Measurements from ENCODE around the gene C2CD2. TPM values are rescaled to one million over a fixed set of nuclear protein-coding genes. Genes with fewer than 3 reads are reported as not detected.
"Not testable (repeated sequence)": the region's sequence is repeated elsewhere in the genome, so short reads cannot be mapped to it uniquely, and the experiment has no call there.

C2CD2 gene
- polyA plus RNA-seq, 3 donors, result 13.6 to 20.2 (median 15.2) TPM

GRCh38 chr21:41965045-41965444 is 11.2 kb upstream of the C2CD2 start:
- no peak for DNase-seq (ENCODE audit: extremely low read depth in 1 of 11, low read depth in 9 of 11, low spot score in 4 of 11)

DNA sequence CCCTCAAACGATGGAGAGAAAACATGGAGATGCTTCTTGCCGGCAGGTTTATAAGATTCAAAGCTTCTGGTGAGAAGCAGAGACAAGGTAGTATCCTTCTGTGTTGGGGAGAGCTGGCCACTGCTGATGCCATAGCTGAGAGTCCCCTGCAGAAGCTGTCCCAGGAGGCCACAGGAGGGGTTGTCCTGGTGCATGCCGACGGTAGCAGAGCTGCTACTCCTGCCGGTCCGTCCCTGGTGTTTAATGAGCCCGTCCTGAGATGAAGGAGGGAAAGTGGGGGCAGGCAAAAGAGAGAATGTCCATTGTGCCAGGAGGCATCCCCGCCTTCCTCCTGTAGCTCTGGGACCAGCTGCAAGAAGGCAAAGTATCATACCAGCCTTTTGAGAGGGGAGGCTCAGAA is 10.4 kb upstream of the C2CD2 start:
- DNase-seq (ENCODE audit: extremely low read depth in 1 of 11, low read depth in 9 of 11, low spot score in 4 of 11), result no peak

DNA sequence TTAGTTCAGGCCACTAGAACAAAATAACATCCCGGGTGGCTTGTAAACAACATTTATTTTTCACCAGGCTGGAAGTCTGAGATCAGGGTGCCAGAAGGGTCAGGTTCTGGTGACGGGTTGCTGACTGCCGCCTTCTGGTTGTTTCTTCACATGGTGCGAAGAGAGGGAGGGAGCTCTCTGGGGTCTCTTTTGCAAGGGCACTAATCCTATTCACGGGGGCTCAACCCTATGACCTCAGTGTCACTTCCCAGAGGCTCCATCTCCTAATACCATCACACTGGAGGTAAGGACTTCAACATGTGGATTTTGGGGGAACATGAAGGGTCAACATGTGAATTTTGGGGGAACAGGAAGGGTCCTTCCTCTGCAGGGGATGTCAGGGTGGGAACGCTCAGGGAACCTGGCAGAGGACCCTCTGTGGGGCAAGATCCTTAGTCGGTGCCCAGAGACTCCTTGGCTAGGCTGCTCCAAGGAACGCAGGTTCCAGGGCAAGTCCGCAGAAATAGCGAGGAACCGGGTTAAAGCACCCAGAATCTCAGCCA is 8.7 kb upstream of the C2CD2 start:
- DNase-seq (ENCODE audit: extremely low read depth in 1 of 11, low read depth in 9 of 11, low spot score in 4 of 11), result no peak

GRCh38 chr21:41961753-41962152 is 7.9 kb upstream of the C2CD2 start:
- no peak for DNase-seq (ENCODE audit: extremely low read depth in 1 of 11, low read depth in 9 of 11, low spot score in 4 of 11)

DNA sequence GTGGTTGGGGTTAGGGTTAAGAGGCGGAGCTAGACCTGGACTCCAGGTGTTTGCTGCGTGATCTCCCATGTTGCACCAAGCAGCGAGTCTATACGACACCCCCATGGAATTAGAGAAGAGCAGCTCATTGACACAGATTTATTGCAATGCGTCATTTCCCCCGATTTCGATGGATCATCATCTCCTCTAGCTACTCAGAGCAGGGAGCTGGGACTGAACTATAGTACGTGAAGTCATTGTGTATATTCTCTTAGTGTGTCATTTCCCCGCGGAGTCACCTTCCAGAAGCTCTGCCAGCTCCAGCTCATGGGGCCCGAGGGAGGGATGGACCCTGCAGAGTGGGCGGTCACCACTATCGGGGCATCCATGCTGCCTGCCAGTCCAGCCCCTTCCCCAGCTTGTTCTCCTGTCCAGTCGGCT is 7.5 kb upstream of the C2CD2 start:
- no peak for DNase-seq (ENCODE audit: extremely low read depth in 1 of 11, low read depth in 9 of 11, low spot score in 4 of 11)

- no peak for DNase-seq (ENCODE audit: extremely low read depth in 1 of 11, low read depth in 9 of 11, low spot score in 4 of 11)
Observed at GRCh38 chr21:41960386-41960785, 6.6 kb upstream of the C2CD2 start.

GRCh38 chr21:41959697-41960096 is 5.9 kb upstream of the C2CD2 start:
- not testable (repeated sequence) for DNase-seq (ENCODE audit: extremely low read depth in 1 of 11, low read depth in 9 of 11, low spot score in 4 of 11)

GRCh38 chr21:41958886-41959563 is 5.2 kb upstream of the C2CD2 start:
- no peak for DNase-seq (ENCODE audit: extremely low read depth in 1 of 11, low read depth in 9 of 11, low spot score in 4 of 11)

DNA sequence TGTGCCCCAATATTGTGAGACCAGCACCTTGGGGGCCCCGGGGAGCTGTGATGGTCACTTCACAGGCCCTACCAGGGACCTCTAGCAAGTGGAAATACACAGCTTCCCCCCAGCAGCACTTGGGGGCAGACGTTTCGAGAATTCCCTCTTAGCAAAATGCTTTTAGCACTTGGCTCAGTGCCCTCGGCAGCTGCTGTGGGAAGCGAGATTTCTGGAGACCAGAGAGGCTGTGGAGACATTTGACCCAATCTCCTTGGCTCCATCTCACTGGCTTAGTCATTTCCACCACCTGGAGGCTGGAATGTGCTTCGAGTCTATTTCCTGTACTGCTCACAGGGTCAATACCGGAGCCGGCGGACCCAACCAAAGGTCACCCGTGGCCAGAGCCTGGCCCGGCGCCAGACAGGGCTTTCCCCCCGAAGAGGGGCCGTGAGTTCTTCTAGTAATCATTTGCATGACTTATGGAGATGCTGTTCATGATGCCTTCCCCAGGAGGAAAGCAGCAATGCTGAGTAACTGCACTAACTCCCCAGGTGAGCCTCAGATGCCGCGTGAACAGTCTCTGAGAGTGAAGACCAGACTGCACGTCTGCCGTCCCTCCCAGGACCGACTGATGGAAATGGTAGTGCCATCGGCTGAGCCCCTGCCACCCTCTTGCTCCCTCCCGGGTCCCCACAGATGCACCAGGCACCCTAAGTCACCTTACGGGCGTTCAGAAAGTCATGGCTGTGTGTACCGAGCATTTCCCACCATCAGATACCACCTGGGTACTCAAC is 4.4 kb upstream of the C2CD2 start:
- peak in 6 of 11 donors; percentile 38 to 79 (median 67) for DNase-seq (ENCODE audit: extremely low read depth in 1 of 11, low read depth in 9 of 11, low spot score in 4 of 11)

DNA sequence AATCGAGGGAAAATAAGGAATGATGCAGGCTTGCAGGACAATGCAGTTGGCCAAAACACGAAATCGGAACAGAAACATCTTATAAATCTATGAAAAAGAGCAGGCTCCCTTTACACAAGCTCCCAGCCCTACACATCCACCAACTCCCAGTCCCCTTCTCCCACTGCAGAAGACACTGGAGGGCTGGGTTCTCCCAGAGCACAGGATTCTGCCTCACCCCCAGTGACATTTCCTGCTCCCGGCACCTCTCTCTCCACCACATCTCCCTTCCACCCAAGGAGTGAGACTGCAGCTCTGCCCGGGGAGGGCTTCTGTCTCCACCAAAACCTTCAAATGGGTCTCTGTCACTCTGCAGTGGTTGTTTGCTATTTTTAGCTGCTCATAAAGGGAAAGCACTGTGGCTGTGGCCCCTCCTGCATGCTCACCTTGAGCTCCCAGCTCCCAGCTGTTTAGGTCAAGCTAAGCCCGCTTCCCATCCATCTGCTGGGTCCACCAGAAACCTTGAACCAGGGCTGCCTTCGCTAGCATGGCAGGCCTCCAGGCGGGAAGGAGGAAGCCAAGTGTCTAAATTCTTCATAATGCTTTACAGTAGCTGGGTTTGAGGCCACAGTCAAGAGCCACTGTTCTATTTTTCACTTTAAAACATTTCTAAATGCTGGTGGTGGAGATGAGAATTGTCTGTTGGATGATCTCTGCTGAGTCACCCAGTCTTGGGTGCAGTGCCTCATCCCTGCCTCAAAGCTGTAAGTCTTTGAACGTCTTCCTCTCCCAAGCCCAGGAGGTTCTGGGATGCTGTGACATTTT is 3.3 kb upstream of the C2CD2 start:
- DNase-seq (ENCODE audit: extremely low read depth in 1 of 11, low read depth in 9 of 11, low spot score in 4 of 11), result no peak

- DNase-seq (ENCODE audit: extremely low read depth in 1 of 11, low read depth in 9 of 11, low spot score in 4 of 11), result no peak
Observed at GRCh38 chr21:41955516-41955915, 1.7 kb upstream of the C2CD2 start.

DNA sequence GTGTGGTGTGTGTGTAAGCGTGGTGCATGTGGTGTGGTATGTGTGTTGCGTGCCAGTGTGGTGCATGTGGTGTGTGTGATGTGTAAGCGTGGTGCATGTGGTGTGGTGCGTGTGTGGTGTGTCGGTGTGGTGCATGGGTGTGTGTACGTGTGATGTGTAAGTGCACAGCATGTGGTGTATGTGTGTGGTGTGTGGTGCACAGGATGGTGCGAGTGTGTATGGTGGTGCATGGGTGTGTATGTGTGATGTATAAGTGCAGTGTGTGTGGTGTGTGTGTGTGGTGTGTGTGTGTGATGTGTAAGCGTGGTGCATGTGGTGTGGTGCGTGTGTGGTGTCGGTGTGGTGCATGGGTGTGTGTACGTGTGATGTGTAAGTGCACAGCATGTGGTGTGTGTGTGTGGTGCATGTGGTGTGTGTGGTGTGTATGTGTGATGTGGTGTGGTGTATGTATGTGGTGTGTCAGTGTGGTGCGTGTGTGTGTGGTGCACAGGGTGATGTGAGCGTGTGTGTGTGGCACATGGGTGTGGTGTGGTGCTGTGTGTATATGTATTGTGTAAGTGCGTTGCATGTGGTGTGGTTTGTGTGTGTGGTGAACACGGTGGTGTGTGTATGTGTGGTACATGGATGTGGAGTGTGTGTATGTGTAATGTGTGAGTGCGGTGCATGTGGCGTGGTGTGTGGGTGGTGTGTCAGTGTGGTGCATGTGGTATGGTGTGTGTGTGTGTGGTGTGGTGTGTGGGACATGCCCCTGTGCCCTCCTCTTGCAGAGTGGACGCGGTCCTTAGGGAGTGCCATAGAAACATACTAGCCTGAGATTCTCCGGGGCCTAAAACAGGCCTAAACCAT is 1.1 kb upstream of the C2CD2 start:
- no peak for DNase-seq (ENCODE audit: extremely low read depth in 1 of 11, low read depth in 9 of 11, low spot score in 4 of 11)

DNA sequence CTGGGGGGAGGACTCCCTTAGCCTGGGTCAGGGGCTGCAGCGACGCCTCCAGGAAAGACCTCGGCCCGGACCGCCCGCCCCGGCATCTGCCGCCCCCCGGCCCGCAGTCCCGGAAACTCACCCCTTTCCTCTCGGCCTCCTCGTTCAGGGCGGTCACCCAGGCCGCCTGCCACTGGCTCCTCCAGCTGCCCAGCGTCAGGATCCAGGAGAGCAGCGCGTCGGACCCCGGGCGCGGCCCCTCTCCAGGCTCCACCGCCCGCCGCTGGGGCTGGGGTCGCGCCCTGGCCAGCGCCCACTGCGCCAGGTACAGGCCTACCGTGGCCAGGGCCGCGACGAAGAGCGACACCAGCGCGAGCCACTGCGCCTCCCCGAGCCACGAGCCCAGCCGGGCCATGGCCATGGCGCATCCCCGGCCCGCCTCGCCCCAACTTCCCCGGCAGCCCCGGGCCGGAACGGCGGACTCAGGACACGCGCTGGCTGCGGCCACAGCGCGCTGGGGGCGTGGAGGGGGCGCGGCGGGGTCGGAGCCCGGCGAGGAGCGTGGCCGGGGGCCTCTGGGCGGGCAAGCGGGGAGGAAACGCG is 478 bp downstream of the C2CD2 start:
- no peak for DNase-seq (ENCODE audit: extremely low read depth in 1 of 11, low read depth in 9 of 11, low spot score in 4 of 11)

DNA sequence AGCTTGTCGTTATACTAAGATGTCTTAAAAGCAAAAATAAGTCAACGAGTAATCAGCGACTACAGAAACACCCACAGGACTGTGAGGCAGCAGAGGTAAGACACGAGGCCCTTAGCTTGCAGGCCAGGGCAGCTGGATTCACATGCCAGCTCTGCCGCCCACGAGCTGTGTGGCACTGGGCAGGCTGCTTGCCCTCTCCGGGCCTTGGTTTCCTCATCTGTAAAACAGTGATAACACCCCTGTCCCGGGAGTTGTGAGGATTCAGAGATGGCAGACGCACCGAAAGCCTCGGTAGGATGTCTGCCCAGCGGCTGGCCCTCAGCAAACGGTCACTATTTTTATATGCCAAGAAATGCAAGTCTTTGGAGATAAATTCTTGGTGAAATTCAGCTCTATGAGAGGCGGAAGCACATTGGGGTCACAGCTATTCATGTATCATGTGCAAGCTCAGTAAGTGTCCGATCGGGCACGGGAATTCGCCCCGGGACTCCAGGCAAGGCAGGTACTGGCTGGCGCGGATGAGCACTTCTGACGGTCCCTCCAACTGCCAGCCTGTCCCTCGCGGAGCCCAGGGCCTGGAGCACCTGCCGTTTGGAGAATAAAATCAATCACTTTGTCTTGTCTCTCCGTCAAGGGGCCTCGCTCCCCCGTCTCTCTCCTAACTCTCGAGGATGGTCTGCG is 1.1 kb downstream of the C2CD2 start:
- DNase-seq (ENCODE audit: extremely low read depth in 1 of 11, low read depth in 9 of 11, low spot score in 4 of 11), result no peak

- no peak for DNase-seq (ENCODE audit: extremely low read depth in 1 of 11, low read depth in 9 of 11, low spot score in 4 of 11)
Observed at GRCh38 chr21:41951876-41952567, 1.8 kb downstream of the C2CD2 start.

GRCh38 chr21:41950941-41951351 is 2.9 kb downstream of the C2CD2 start:
- no peak for DNase-seq (ENCODE audit: extremely low read depth in 1 of 11, low read depth in 9 of 11, low spot score in 4 of 11)

GRCh38 chr21:41949631-41950030 is 4.2 kb downstream of the C2CD2 start:
- DNase-seq (ENCODE audit: extremely low read depth in 1 of 11, low read depth in 9 of 11, low spot score in 4 of 11), result not testable (repeated sequence)
